K562 (cell line): Measurements from ENCODE around the gene ZNF83. TPM values are rescaled to one million over a fixed set of nuclear protein-coding genes. Genes with fewer than 3 reads are reported as not detected.

Experiments
- CTCFL ChIP-seq: IDR thresholded peaks from 2 replicates; pipeline ENCODE4 v1.6.1; 2011; ENCODE audit warnings: borderline replicate concordance, low read depth, mild to moderate bottlenecking, moderate library complexity, low read length; ENCODE audit not compliant: insufficient read depth, poor library complexity, severe bottlenecking
- E2F1 ChIP-seq: sonication (generic); formaldehyde crosslinking; IDR thresholded peaks from 2 replicates; pipeline ENCODE4 v1.8.1; 2023; ENCODE audit warnings: mild to moderate bottlenecking, missing genetic modification reagents, moderate library complexity
- FOXA3 ChIP-seq, 2 experiments: fragments of 450-650 bp in 1 of 2; sonication (generic) in 1 of 2; formaldehyde crosslinking; IDR thresholded peaks in 1 of 2; conservative IDR thresholded peaks in 1 of 2; 2 replicates each; pipeline versions ENCODE4 v1.4.0 to v1.8.0; 2020 to 2022; ENCODE audit warnings: mild to moderate bottlenecking in 2 of 2, missing genetic modification reagents in 1 of 2
- HLTF ChIP-seq: fragments of 450-650 bp; IDR thresholded peaks from 2 replicates; pipeline ENCODE4 v1.6.1; 2016
- KDM1A ChIP-seq, 2 experiments: fragments of 450-650 bp; IDR thresholded peaks; 2 replicates each; pipeline ENCODE4 v1.6.1; 2016; ENCODE audit warnings: mild to moderate bottlenecking in 2 of 2
- MAFF ChIP-seq: IDR thresholded peaks from 2 replicates; pipeline ENCODE4 v1.6.1; 2012; ENCODE audit warnings: low read length, improper control_type of control experiment
- NCOA1 ChIP-seq: fragments of 450-650 bp; IDR thresholded peaks from 2 replicates; pipeline ENCODE4 v1.6.1; 2016; ENCODE audit warnings: low read depth
- NFRKB ChIP-seq: fragments of 450-650 bp; IDR thresholded peaks from 2 replicates; pipeline ENCODE4 v1.6.1; 2016; ENCODE audit warnings: low read depth
- POLR2A ChIP-seq: fragments of 450-650 bp; conservative IDR thresholded peaks from 2 replicates; pipeline ENCODE4 v1.6.1; 2016
- POLR2H ChIP-seq: IDR thresholded peaks from 2 replicates; pipeline ENCODE4 v1.6.1; 2016; ENCODE audit warnings: missing genetic modification characterization, low read depth, mild to moderate bottlenecking, control low read depth, missing compliant biosample characterization, moderate library complexity
- SIX5 ChIP-seq, 2 experiments: IDR thresholded peaks; 2 replicates each; pipeline ENCODE4 v1.6.1; 2011; ENCODE audit warnings: low read length in 2 of 2, borderline replicate concordance in 1 of 2, low read depth in 1 of 2, mild to moderate bottlenecking in 1 of 2, moderate library complexity in 1 of 2; ENCODE audit not compliant: insufficient read depth in 1 of 2
- SP1 ChIP-seq: sonication (generic); formaldehyde crosslinking; IDR thresholded peaks from 2 replicates; pipeline ENCODE4 v1.8.1; 2022; ENCODE audit warnings: mild to moderate bottlenecking, missing genetic modification reagents
- SUPT5H ChIP-seq: fragments of 450-650 bp; IDR thresholded peaks from 2 replicates; pipeline ENCODE4 v1.6.1; 2016
- TEAD4 ChIP-seq, 2 experiments: sonication (generic) in 1 of 2; formaldehyde crosslinking in 1 of 2; IDR thresholded peaks; 2 replicates each; pipeline versions ENCODE4 v1.6.1 to v1.8.0; 2012 to 2022; ENCODE audit warnings: borderline replicate concordance in 1 of 2, inconsistent platforms in 1 of 2, low read length in 1 of 2, mild to moderate bottlenecking in 1 of 2, missing genetic modification reagents in 1 of 2
- ZNF431 ChIP-seq: sonication (generic); formaldehyde crosslinking; IDR thresholded peaks from 2 replicates; pipeline ENCODE4 v1.8.0; 2022; ENCODE audit warnings: mild to moderate bottlenecking, missing genetic modification reagents
- ZNF511 ChIP-seq: sonication (generic); formaldehyde crosslinking; IDR thresholded peaks from 2 replicates; pipeline ENCODE4 v1.8.0; 2022; ENCODE audit warnings: mild to moderate bottlenecking, missing genetic modification reagents
- polyA plus RNA-seq, 8 experiments: library from polyadenylated mRNA; depleted of rRNA in 4 of 8; stranded (reverse) in 5 of 8; unstranded in 3 of 8; fragments of >200 nt; fragmentation: Nextera tagmentation in 2 of 8; fragmentation: Illumina TruSeq in 1 of 8; extraction: Ambion mirVana in 2 of 8; extraction: Trizol in 1 of 8; gene quantifications; 2 replicates each; pipeline versions ENCODE4 v1.2.1 to v1.2.3, GENCODE V29; 2011 to 2014; ENCODE audit warnings: inconsistent platforms in 1 of 8, missing spikeins in 1 of 8
- total RNA-seq, 7 experiments: library from RNA; depleted of rRNA in 6 of 7; stranded (reverse); fragments of >200 nt in 6 of 7; fragmentation: Illumina TruSeq in 2 of 7; extraction: Trizol in 2 of 7; gene quantifications; 2 replicates each; pipeline versions ENCODE4 v1.2.1 to v1.2.3, GENCODE V29; 2011 to 2021; ENCODE audit warnings: low replicate concordance in 1 of 7
- TF ChIP-seq, protein P1 (sequence below): fragments of 450-650 bp; IDR thresholded peaks from 2 replicates; pipeline ENCODE4 v1.7.1; 2018; ENCODE audit warnings: mild to moderate bottlenecking, low read depth; ENCODE audit not compliant: partially characterized antibody
- TF ChIP-seq, protein P2 (sequence below), 3 experiments: IDR thresholded peaks in 2 of 3; conservative IDR thresholded peaks in 1 of 3; 2 replicates each; pipeline ENCODE4 v1.5.1; 2011 to 2012; ENCODE audit warnings: low read length in 3 of 3, mild to moderate bottlenecking in 3 of 3, control low read depth in 2 of 3, improper control_type of control experiment in 1 of 3, inconsistent platforms in 1 of 3, low read depth in 1 of 3, mixed read lengths in 1 of 3, moderate library complexity in 1 of 3; ENCODE audit not compliant: insufficient read depth in 2 of 3

Gene ZNF83
- total and polyA plus RNA-seq, 9 of the 15 experiments (the other 6 are each of a cell fraction or from before 2014, with no cell fraction given): 18.6 to 74.3 (median 51.9) TPM

GRCh38 chr19:52570000-52570861 lies 67.9 kb downstream of the ZNF83 start, which contains the start of gene ZNF701 (continued):
- TF ChIP-seq, protein P1, sequence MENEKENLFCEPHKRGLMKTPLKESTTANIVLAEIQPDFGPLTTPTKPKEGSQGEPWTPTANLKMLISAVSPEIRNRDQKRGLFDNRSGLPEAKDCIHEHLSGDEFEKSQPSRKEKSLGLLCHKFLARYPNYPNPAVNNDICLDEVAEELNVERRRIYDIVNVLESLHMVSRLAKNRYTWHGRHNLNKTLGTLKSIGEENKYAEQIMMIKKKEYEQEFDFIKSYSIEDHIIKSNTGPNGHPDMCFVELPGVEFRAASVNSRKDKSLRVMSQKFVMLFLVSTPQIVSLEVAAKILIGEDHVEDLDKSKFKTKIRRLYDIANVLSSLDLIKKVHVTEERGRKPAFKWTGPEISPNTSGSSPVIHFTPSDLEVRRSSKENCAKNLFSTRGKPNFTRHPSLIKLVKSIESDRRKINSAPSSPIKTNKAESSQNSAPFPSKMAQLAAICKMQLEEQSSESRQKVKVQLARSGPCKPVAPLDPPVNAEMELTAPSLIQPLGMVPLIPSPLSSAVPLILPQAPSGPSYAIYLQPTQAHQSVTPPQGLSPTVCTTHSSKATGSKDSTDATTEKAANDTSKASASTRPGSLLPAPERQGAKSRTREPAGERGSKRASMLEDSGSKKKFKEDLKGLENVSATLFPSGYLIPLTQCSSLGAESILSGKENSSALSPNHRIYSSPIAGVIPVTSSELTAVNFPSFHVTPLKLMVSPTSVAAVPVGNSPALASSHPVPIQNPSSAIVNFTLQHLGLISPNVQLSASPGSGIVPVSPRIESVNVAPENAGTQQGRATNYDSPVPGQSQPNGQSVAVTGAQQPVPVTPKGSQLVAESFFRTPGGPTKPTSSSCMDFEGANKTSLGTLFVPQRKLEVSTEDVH: peak; percentile 89
- TF ChIP-seq HLTF (no peak), SP1 (CRISPR knock-in tag) (peak; percentile 81; the same call in 1 of the 2 replicates), NFRKB (0 out of 2 replicates have a peak, but pooled peaks have one; percentile 53), FOXA3 (CRISPR knock-in tag; conservative IDR thresholded peaks at IDR 0.05 in 1 of 2, IDR thresholded peaks at IDR 0.05 in 1 of 2) (peak in 1 of 2 experiments; percentile 52; a peak in 1 of 4 replicates), MAFF (no peak), POLR2H (tag) (peak; percentile 86), POLR2A (peak; percentile 95), ZNF511 (CRISPR knock-in tag) (no peak), TEAD4 (IDR thresholded peaks at IDR 0.05; ENCODE audit: low read length) (no peak), TEAD4 (CRISPR knock-in tag; IDR thresholded peaks at IDR 0.05; ENCODE audit: borderline replicate concordance) (0 out of 2 replicates have a peak, but pooled peaks have one; percentile 30), KDM1A (IDR thresholded peaks at IDR 0.05) (no peak), SIX5 (IDR thresholded peaks at IDR 0.05; ENCODE audit: borderline replicate concordance in 1 of 2, insufficient read depth in 1 of 2, low read depth in 1 of 2, low read length in 2 of 2) (no peak), CTCFL (peak; percentile 4), ZNF431 (no peak), E2F1 (CRISPR knock-in tag) (peak; percentile 35; the same call in 1 of the 2 replicates), NCOA1 (peak; percentile 19; the same call in 1 of the 2 replicates), SUPT5H (peak; percentile 95)
- TF ChIP-seq, protein P2, sequence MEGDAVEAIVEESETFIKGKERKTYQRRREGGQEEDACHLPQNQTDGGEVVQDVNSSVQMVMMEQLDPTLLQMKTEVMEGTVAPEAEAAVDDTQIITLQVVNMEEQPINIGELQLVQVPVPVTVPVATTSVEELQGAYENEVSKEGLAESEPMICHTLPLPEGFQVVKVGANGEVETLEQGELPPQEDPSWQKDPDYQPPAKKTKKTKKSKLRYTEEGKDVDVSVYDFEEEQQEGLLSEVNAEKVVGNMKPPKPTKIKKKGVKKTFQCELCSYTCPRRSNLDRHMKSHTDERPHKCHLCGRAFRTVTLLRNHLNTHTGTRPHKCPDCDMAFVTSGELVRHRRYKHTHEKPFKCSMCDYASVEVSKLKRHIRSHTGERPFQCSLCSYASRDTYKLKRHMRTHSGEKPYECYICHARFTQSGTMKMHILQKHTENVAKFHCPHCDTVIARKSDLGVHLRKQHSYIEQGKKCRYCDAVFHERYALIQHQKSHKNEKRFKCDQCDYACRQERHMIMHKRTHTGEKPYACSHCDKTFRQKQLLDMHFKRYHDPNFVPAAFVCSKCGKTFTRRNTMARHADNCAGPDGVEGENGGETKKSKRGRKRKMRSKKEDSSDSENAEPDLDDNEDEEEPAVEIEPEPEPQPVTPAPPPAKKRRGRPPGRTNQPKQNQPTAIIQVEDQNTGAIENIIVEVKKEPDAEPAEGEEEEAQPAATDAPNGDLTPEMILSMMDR (IDR thresholded peaks at IDR 0.05 in 2 of 3, conservative IDR thresholded peaks at IDR 0.05 in 1 of 3; ENCODE audit: insufficient read depth in 2 of 3, low read depth in 1 of 3, low read length in 3 of 3): peak in 2 of 3 experiments; percentile 16 to 31; a peak in 3 of 6 replicates
